GM23338 (cell line): ENCODE measurements around the gene SPATA31D3. TPM values are rescaled to one million over a fixed set of nuclear protein-coding genes. Genes with fewer than 3 reads are reported as not detected.

ENCODE experiments used
- ATAC-seq: fragments of 200-7000 bp; cut with Tn5 transposase; 3 replicates; pipeline ENCODE4 v1.9.1; 2020
- DNase-seq: peaks from one replicate; pipeline ENCODE4 v3.0.0-alpha.2; 2015; ENCODE audit warnings: low spot score
- H2AFZ ChIP-seq: fragments of 200-600 bp; sonication (generic); 2 replicates; pipeline ENCODE4 v1.8.0; 2016; ENCODE audit warnings: antibody characterized with exemption, mild to moderate bottlenecking, moderate library complexity
- H3F3A ChIP-seq: fragments of 200-600 bp; sonication (generic); replicated peaks from 2 replicates; pipeline ENCODE4 v1.8.0; 2017; ENCODE audit warnings: antibody characterized with exemption, mixed run types, low read depth
- H3K27ac ChIP-seq: fragments of 200-600 bp; sonication (generic); 2 replicates; pipeline ENCODE4 v1.6.1; 2016; ENCODE audit warnings: low read depth
- H3K27me3 ChIP-seq: fragments of 200-600 bp; sonication (generic); 2 replicates; pipeline ENCODE4 v1.8.0; 2016; ENCODE audit warnings: mild to moderate bottlenecking, mixed run types, moderate library complexity; ENCODE audit not compliant: insufficient read depth
- H3K36me3 ChIP-seq: fragments of 200-600 bp; sonication (generic); 2 replicates; pipeline ENCODE4 v1.8.0; 2016; ENCODE audit warnings: mild to moderate bottlenecking; ENCODE audit not compliant: insufficient read depth
- H3K4me1 ChIP-seq: fragments of 200-600 bp; sonication (generic); 2 replicates; pipeline ENCODE4 v1.8.0; 2016; ENCODE audit warnings: mild to moderate bottlenecking, moderate library complexity; ENCODE audit not compliant: insufficient read depth
- H3K4me2 ChIP-seq: fragments of 200-600 bp; sonication (generic); 2 replicates; pipeline ENCODE4 v1.7.1; 2017; ENCODE audit warnings: mixed run types
- H3K4me3 ChIP-seq: fragments of 200-600 bp; sonication (generic); 2 replicates; pipeline ENCODE4 v1.6.1; 2016; ENCODE audit warnings: mixed run types
- H3K79me2 ChIP-seq: fragments of 200-600 bp; sonication (generic); replicated peaks from 2 replicates; pipeline ENCODE4 v1.8.0; 2017; ENCODE audit warnings: mild to moderate bottlenecking; ENCODE audit not compliant: insufficient read depth
- H3K9me2 ChIP-seq: fragments of 200-600 bp; sonication (generic); 2 replicates; pipeline ENCODE4 v1.8.0; 2017; ENCODE audit not compliant: insufficient read depth
- H4K20me1 ChIP-seq: fragments of 200-600 bp; sonication (generic); replicated peaks from 2 replicates; pipeline ENCODE4 v1.8.0; 2017; ENCODE audit warnings: mild to moderate bottlenecking; ENCODE audit not compliant: insufficient read depth
- H3K27ac Mint-ChIP-seq: 2 replicates; pipeline ENCODE4 v1.8.0; 2020; ENCODE audit warnings: inconsistent platforms, mild to moderate bottlenecking, moderate library complexity, mixed read lengths
- H3K27me3 Mint-ChIP-seq: 3 replicates; pipeline ENCODE4 v1.8.0; 2022; ENCODE audit warnings: low read depth, mild to moderate bottlenecking, moderate library complexity, mixed read lengths, inconsistent platforms; ENCODE audit not compliant: insufficient read depth, poor library complexity
- H3K36me3 Mint-ChIP-seq: 3 replicates; pipeline ENCODE4 v1.8.0; 2021; ENCODE audit warnings: low read depth, mild to moderate bottlenecking, inconsistent platforms, moderate library complexity, mixed read lengths
- H3K4me1 Mint-ChIP-seq: 3 replicates; pipeline ENCODE4 v1.8.0; 2020; ENCODE audit warnings: mild to moderate bottlenecking, inconsistent platforms, mixed read lengths
- H3K4me3 Mint-ChIP-seq: 3 replicates; pipeline ENCODE4 v1.8.0; 2021; ENCODE audit warnings: moderate library complexity, mild to moderate bottlenecking, inconsistent platforms, mixed read lengths
- H3K9me3 Mint-ChIP-seq: 3 replicates; pipeline ENCODE4 v1.8.0; 2020; ENCODE audit warnings: moderate library complexity, mild to moderate bottlenecking, inconsistent platforms, mixed read lengths
- CREB1 ChIP-seq: fragments of 250-450 bp; sonication (Bioruptor Pico); IDR thresholded peaks from 2 replicates; pipeline ENCODE4 v1.5.0; 2020; ENCODE audit warnings: low read depth, mild to moderate bottlenecking, moderate library complexity
- CTCF ChIP-seq, 2 experiments: fragments of 200-600 bp in 1 of 2; sonication (generic) in 1 of 2; conservative IDR thresholded peaks; 2 replicates each; pipeline versions ENCODE4 v1.5.1 to v1.6.1; 2016 to 2017; ENCODE audit warnings: antibody characterized with exemption in 2 of 2, low read depth in 2 of 2, mild to moderate bottlenecking in 2 of 2, moderate library complexity in 1 of 2
- EZH2 ChIP-seq: fragments of 200-600 bp; sonication (generic); IDR thresholded peaks from one replicate; pipeline ENCODE4 v1.8.0; 2017; ENCODE audit warnings: antibody characterized with exemption, mild to moderate bottlenecking, low read depth; ENCODE audit not compliant: unreplicated experiment
- EZH2phosphoT487 ChIP-seq: fragments of 200-600 bp; sonication (generic); IDR thresholded peaks from one replicate; pipeline ENCODE4 v1.8.1; 2018; ENCODE audit warnings: antibody characterized with exemption; ENCODE audit not compliant: unreplicated experiment
- JUNB ChIP-seq: IDR thresholded peaks from one replicate; pipeline ENCODE4 v1.6.1; 2016; ENCODE audit warnings: antibody characterized with exemption; ENCODE audit not compliant: unreplicated experiment
- NANOG ChIP-seq: IDR thresholded peaks from 2 replicates; pipeline ENCODE4 v1.6.1; 2016; ENCODE audit warnings: antibody characterized with exemption, borderline replicate concordance
- POLR2AphosphoS5 ChIP-seq: IDR thresholded peaks from 2 replicates; pipeline ENCODE4 v1.6.1; 2016; ENCODE audit warnings: antibody characterized with exemption, low read depth
- REST ChIP-seq: IDR thresholded peaks from one replicate; pipeline ENCODE4 v1.6.1; 2018; ENCODE audit warnings: antibody characterized with exemption; ENCODE audit not compliant: unreplicated experiment
- STAT1 ChIP-seq: IDR thresholded peaks from one replicate; pipeline ENCODE4 v1.6.1; 2016; ENCODE audit warnings: antibody characterized with exemption; ENCODE audit not compliant: unreplicated experiment
- ZNF114 ChIP-seq: fragments of 250-450 bp; sonication (Bioruptor Pico); IDR thresholded peaks from 2 replicates; pipeline ENCODE4 v1.5.0; 2020; ENCODE audit warnings: mild to moderate bottlenecking, moderate library complexity
- ZNF331 ChIP-seq: fragments of 250-450 bp; sonication (Bioruptor Pico); IDR thresholded peaks from 2 replicates; pipeline ENCODE4 v1.5.0; 2020; ENCODE audit warnings: low read depth, mild to moderate bottlenecking, moderate library complexity
- polyA plus RNA-seq: library from polyadenylated mRNA; unstranded; fragments of >200 nt; fragmentation: Nextera tagmentation; extraction: Ambion mirVana; gene quantifications from 2 replicates; pipeline ENCODE4 v1.2.1, GENCODE V29; 2016
- total RNA-seq: library from RNA; depleted of rRNA; stranded (reverse); fragments of >200 nt; shearing (Covaris generic); gene quantifications from 2 replicates; pipeline ENCODE4 v1.2.3, GENCODE V29; 2014
- TF ChIP-seq, protein P1 (sequence below): fragments of 250-450 bp; sonication (Bioruptor Pico); IDR thresholded peaks from 2 replicates; pipeline ENCODE4 v1.5.0; 2020; ENCODE audit warnings: mild to moderate bottlenecking, moderate library complexity
- TF ChIP-seq, protein P2 (sequence below): IDR thresholded peaks from 2 replicates; pipeline ENCODE4 v1.6.1; 2016; ENCODE audit warnings: antibody characterized with exemption

SPATA31D3 gene
- total and polyA plus RNA-seq, 2 experiments from 2014 or later, result not detected

- no peaks in the 10 kb centered on the region for H4K20me1 ChIP-seq
- Mint-ChIP-seq H3K9me3 (peaks cover 15% of the 10 kb centered on the region), H3K36me3 (peaks cover 9% of the 10 kb centered on the region; the same call in 2 of the 3 replicates), H3K4me1 (no peaks in the 10 kb centered on the region), H3K27me3 (peaks cover 2% of the 10 kb centered on the region), H3K27ac (no peak overlapping the region), H3K4me3 (no peak overlapping the region)
- no peaks in the 10 kb centered on the region for H3K27me3 ChIP-seq
- DNase-seq (no peak), ATAC-seq (no peak)
- H3K36me3 ChIP-seq, result no peaks in the 10 kb centered on the region
- H3K4me2 ChIP-seq, result no peak overlapping the region
- no peaks in the 10 kb centered on the region for H3F3A ChIP-seq
- H3K27ac ChIP-seq, result no peak overlapping the region
- H2AFZ ChIP-seq, result no peak overlapping the region
- H3K9me2 ChIP-seq, result 0 out of 2 replicates have a peak, but pooled peaks cover 3% of the 10 kb centered on the region
- no peaks in the 10 kb centered on the region for H3K79me2 ChIP-seq
- H3K4me3 ChIP-seq, result no peak overlapping the region
- no peaks in the 10 kb centered on the region for H3K4me1 ChIP-seq
- TF ChIP-seq ZNF331 (CRISPR knock-in tag) (no peak), STAT1 (no peak), NANOG (no peak), POLR2AphosphoS5 (no peak), REST (no peak), EZH2phosphoT487 (no peak), EZH2 (no peak), JUNB (no peak), ZNF114 (CRISPR knock-in tag) (no peak), CREB1 (CRISPR knock-in tag) (no peak), CTCF (conservative IDR thresholded peaks at IDR 0.05; ENCODE audit: low read depth in 2 of 2) (no peak)
- TF ChIP-seq, protein P1, sequence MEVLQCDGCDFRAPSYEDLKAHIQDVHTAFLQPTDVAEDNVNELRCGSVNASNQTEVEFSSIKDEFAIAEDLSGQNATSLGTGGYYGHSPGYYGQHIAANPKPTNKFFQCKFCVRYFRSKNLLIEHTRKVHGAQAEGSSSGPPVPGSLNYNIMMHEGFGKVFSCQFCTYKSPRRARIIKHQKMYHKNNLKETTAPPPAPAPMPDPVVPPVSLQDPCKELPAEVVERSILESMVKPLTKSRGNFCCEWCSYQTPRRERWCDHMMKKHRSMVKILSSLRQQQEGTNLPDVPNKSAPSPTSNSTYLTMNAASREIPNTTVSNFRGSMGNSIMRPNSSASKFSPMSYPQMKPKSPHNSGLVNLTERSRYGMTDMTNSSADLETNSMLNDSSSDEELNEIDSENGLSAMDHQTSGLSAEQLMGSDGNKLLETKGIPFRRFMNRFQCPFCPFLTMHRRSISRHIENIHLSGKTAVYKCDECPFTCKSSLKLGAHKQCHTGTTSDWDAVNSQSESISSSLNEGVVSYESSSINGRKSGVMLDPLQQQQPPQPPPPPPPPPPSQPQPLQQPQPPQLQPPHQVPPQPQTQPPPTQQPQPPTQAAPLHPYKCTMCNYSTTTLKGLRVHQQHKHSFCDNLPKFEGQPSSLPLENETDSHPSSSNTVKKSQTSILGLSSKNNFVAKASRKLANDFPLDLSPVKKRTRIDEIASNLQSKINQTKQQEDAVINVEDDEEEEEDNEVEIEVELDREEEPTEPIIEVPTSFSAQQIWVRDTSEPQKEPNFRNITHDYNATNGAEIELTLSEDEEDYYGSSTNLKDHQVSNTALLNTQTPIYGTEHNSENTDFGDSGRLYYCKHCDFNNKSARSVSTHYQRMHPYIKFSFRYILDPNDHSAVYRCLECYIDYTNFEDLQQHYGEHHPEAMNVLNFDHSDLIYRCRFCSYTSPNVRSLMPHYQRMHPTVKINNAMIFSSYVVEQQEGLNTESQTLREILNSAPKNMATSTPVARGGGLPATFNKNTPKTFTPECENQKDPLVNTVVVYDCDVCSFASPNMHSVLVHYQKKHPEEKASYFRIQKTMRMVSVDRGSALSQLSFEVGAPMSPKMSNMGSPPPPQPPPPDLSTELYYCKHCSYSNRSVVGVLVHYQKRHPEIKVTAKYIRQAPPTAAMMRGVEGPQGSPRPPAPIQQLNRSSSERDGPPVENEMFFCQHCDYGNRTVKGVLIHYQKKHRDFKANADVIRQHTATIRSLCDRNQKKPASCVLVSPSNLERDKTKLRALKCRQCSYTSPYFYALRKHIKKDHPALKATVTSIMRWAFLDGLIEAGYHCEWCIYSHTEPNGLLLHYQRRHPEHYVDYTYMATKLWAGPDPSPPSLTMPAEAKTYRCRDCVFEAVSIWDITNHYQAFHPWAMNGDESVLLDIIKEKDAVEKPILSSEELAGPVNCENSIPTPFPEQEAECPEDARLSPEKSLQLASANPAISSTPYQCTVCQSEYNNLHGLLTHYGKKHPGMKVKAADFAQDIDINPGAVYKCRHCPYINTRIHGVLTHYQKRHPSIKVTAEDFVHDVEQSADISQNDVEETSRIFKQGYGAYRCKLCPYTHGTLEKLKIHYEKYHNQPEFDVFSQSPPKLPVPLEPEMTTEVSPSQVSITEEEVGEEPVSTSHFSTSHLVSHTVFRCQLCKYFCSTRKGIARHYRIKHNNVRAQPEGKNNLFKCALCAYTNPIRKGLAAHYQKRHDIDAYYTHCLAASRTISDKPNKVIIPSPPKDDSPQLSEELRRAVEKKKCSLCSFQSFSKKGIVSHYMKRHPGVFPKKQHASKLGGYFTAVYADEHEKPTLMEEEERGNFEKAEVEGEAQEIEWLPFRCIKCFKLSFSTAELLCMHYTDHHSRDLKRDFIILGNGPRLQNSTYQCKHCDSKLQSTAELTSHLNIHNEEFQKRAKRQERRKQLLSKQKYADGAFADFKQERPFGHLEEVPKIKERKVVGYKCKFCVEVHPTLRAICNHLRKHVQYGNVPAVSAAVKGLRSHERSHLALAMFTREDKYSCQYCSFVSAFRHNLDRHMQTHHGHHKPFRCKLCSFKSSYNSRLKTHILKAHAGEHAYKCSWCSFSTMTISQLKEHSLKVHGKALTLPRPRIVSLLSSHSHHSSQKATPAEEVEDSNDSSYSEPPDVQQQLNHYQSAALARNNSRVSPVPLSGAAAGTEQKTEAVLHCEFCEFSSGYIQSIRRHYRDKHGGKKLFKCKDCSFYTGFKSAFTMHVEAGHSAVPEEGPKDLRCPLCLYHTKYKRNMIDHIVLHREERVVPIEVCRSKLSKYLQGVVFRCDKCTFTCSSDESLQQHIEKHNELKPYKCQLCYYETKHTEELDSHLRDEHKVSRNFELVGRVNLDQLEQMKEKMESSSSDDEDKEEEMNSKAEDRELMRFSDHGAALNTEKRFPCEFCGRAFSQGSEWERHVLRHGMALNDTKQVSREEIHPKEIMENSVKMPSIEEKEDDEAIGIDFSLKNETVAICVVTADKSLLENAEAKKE, result no peak
- TF ChIP-seq, protein P2, sequence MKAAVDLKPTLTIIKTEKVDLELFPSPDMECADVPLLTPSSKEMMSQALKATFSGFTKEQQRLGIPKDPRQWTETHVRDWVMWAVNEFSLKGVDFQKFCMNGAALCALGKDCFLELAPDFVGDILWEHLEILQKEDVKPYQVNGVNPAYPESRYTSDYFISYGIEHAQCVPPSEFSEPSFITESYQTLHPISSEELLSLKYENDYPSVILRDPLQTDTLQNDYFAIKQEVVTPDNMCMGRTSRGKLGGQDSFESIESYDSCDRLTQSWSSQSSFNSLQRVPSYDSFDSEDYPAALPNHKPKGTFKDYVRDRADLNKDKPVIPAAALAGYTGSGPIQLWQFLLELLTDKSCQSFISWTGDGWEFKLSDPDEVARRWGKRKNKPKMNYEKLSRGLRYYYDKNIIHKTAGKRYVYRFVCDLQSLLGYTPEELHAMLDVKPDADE, result no peak
These were observed 50.4 kb downstream of the SPATA31D3 start for GRCh38 chr9:81993656-81994055.
